ENCODE measurements around the gene LCOR. TPM values are rescaled to one million over a fixed set of nuclear protein-coding genes. Genes with fewer than 3 reads are reported as not detected.
"Not testable (repeated sequence)": the region's sequence is repeated elsewhere in the genome, so short reads cannot be mapped to it uniquely, and the experiment has no call there.

The LCOR gene
- total and polyA plus RNA-seq, 2 of the 4 experiments (the other 2 are of a cell fraction): 3.7 to 36.9 TPM

DNA sequence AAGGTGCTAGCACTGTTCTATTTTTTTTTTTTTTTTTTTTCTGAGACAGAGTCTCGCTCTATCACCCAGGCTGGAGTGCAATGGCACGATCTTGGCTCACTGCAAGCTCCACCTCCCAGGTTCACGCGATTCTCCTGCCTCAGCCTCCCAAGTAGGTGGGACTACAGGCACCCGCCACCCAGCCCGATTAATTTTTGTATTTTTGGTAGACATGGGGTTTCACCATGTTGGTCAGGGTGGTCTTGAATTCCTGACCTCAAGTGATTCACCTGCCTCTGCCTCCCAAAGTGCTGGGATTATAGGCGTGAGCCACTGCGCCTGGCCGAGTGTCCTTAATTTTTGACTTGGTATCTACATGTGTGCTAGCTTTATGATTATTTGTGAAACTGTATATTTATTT, 201.7 kb downstream of the LCOR start:
- H2BK20ac ChIP-seq (ENCODE audit: low read depth, low read length); ATAC-seq (ENCODE audit: low read depth); H3K9me3 ChIP-seq (ENCODE audit: control insufficient read depth, insufficient read depth, low read length); H3K56ac ChIP-seq (ENCODE audit: extremely low read depth, insufficient read depth, low read length); H3K79me1 ChIP-seq (ENCODE audit: low read depth in 1 of 2, low read length in 2 of 2); DNase-seq; in situ Hi-C loops (cut with MboI; ENCODE audit: low sequenced_read_pairs); H3K14ac ChIP-seq (replicated peaks; ENCODE audit: low read depth, low read length); H4K91ac ChIP-seq (ENCODE audit: insufficient read depth, low read depth, low read length); H4K20me1 ChIP-seq (ENCODE audit: insufficient read depth, low read length); H3K23ac ChIP-seq (ENCODE audit: low read depth, low read length); H2AK5ac ChIP-seq (ENCODE audit: low read depth, low read length); H3K9ac ChIP-seq (ENCODE audit: low read depth, low read length); BruUV-seq (replicated peaks); H3K4me2 ChIP-seq (ENCODE audit: low read depth, low read length); H3K4ac ChIP-seq (ENCODE audit: low read depth, low read length); H2BK5ac ChIP-seq (ENCODE audit: low read depth, low read length, poor library complexity, severe bottlenecking); H2BK15ac ChIP-seq (ENCODE audit: low read depth, low read length); H3K4me1 ChIP-seq (ENCODE audit: control insufficient read depth, insufficient read depth, low read length); H3K27ac ChIP-seq (ENCODE audit: insufficient read depth, low read length); H3K4me3 ChIP-seq (ENCODE audit: insufficient read depth, low read depth, low read length); H2BK120ac ChIP-seq (ENCODE audit: low read depth, low read length); H4K5ac ChIP-seq (ENCODE audit: low read depth, low read length); H3K18ac ChIP-seq (ENCODE audit: low read depth, low read length); H2AFZ ChIP-seq (replicated peaks; ENCODE audit: low read length, poor library complexity); H3K36me3 ChIP-seq (ENCODE audit: control insufficient read depth, insufficient read depth, low read length); H2AK9ac ChIP-seq (replicated peaks; ENCODE audit: low read depth, low read length, poor library complexity); H4K8ac ChIP-seq (ENCODE audit: low read depth in 2 of 2, low read length in 2 of 2); dilution Hi-C loops (cut with HindIII; ENCODE audit: low sequenced_read_pairs, unreplicated experiment); H3K9me1 ChIP-seq (ENCODE audit: insufficient read depth, low read length): not testable (repeated sequence)
- ChIA-PET CTCF (interaction anchor here (1.2 kb wide), 1 partner anchor 39 kb away, joined by 3 read pairs; no protein-coding TSS in a partner anchor), POLR2A (ENCODE audit: unreplicated experiment) (interaction anchor here (0.6 kb wide), 1 partner anchor 201 kb away, joined by 10 read pairs; no protein-coding TSS in a partner anchor)
- no CpG with 5 or more reads among the region's 9 CpGs for WGBS, 2 experiments (ENCODE audit: extremely low coverage in 2 of 2, insufficient read length in 1 of 2)
- peaks cover 41% of the 10 kb centered on the region for H3K27me3 ChIP-seq (ENCODE audit: control insufficient read depth, insufficient read depth, low read length)
- intact Hi-C loops (cut with micrococcal nuclease): loop anchor here (10.0 kb wide), 2 partner anchors 389 to 659 kb away; no protein-coding TSS in a partner anchor

Data from IMR-90 (cell line).